Spleen (tissue), 7 donors: ENCODE data around the gene S100A7.

Source experiments
- CTCF ChIP-seq, 11 experiments: fragments of 200-600 bp in 7 of 11; fragments of 450-650 bp in 4 of 11; sonication (generic) in 4 of 11; IDR thresholded peaks in 8 of 11; conservative IDR thresholded peaks in 3 of 11; 1 replicate in 7 of 11; 2 replicates in 4 of 11; pipeline versions ENCODE4 v1.4.0 to v1.8.0; 2016 to 2021; ENCODE audit warnings: antibody characterized with exemption in 11 of 11, inconsistent platforms in 4 of 11, mild to moderate bottlenecking in 1 of 11
- POLR2A ChIP-seq, 3 donors: fragments of 450-650 bp; IDR thresholded peaks; one replicate each; pipeline ENCODE4 v1.5.1; 2017; ENCODE audit warnings: antibody characterized with exemption in 3 of 3, mild to moderate bottlenecking in 1 of 3
- POLR2AphosphoS5 ChIP-seq, 3 donors: sonication (generic); formaldehyde crosslinking; IDR thresholded peaks; one replicate each; pipeline ENCODE4 v1.5.1; 2017; ENCODE audit warnings: antibody characterized with exemption in 3 of 3
- donor health status: DM: no; HTN: no; CAD: no; lungs with moderate emphysema.
- donor health status: DM: no; HTN: no; CAD: no.
- donor health status: DM: no; HTN: no; CAD: no.

- TF ChIP-seq POLR2AphosphoS5 (IDR thresholded peaks at IDR 0.05) (no peak), POLR2A (IDR thresholded peaks at IDR 0.05) (no peak), CTCF (IDR thresholded peaks at IDR 0.05 in 8 of 11, conservative IDR thresholded peaks at IDR 0.05 in 3 of 11) (no peak)
These were observed 43.1 kb downstream of the S100A7 start for GRCh38 chr1:153417136-153417888.
